NOMO-1 treated with DMSO at 0.1 percent for 48 hours (cell line): ENCODE measurements around the gene MED13L.

ENCODE experiments used
- DNase-seq: peaks from one replicate; lab custom pipeline; 2025; ENCODE audit not compliant: unreplicated experiment; lab: John Stamatoyannopoulos, UW

The MED13L gene

GRCh38 chr12:116186482-116187150 is 90.9 kb downstream of the MED13L start:
- DNase-seq, result no peak

- no peak for DNase-seq
Measured at GRCh38 chr12:116184763-116185162, 92.7 kb downstream of the MED13L start.

- no peak for DNase-seq
Measured at GRCh38 chr12:116183741-116184141, 93.8 kb downstream of the MED13L start.

- DNase-seq, result no peak
Measured at GRCh38 chr12:116182359-116183063, 95.0 kb downstream of the MED13L start.

- no peak for DNase-seq
Measured at GRCh38 chr12:116180448-116180847, 97.0 kb downstream of the MED13L start.

- no peak for DNase-seq
Measured at GRCh38 chr12:116179384-116179783, 98.1 kb downstream of the MED13L start.

GRCh38 chr12:116177017-116177416 is 100.5 kb downstream of the MED13L start:
- DNase-seq, result no peak

GRCh38 chr12:116174904-116175303 is 102.6 kb downstream of the MED13L start:
- no peak for DNase-seq

GRCh38 chr12:116174006-116174405 is 103.5 kb downstream of the MED13L start:
- no peak for DNase-seq

GRCh38 chr12:116172224-116172849 is 105.2 kb downstream of the MED13L start:
- peak; percentile 66 for DNase-seq

- DNase-seq, result no peak
Measured at GRCh38 chr12:116171549-116171948, 105.9 kb downstream of the MED13L start.

- no peak for DNase-seq
Measured at GRCh38 chr12:116169071-116169470, 108.4 kb downstream of the MED13L start.

GRCh38 chr12:116166306-116166705 is 111.2 kb downstream of the MED13L start:
- no peak for DNase-seq

GRCh38 chr12:116165036-116165425 is 112.5 kb downstream of the MED13L start:
- no peak for DNase-seq

- DNase-seq, result no peak
Measured at GRCh38 chr12:116164250-116165035, 113.0 kb downstream of the MED13L start.

- no peak for DNase-seq
Measured at GRCh38 chr12:116162071-116162470, 115.4 kb downstream of the MED13L start.

GRCh38 chr12:116161588-116161987 is 115.9 kb downstream of the MED13L start:
- no peak for DNase-seq

- no peak for DNase-seq
Measured at GRCh38 chr12:116160883-116161458, 116.5 kb downstream of the MED13L start.

GRCh38 chr12:116160231-116160630 is 117.3 kb downstream of the MED13L start:
- no peak for DNase-seq

GRCh38 chr12:116159593-116160200 is 117.8 kb downstream of the MED13L start:
- DNase-seq, result no peak

- no peak for DNase-seq
Measured at GRCh38 chr12:116159175-116159574, 118.3 kb downstream of the MED13L start.
